Measurements from ENCODE around the gene TBC1D25.

The TBC1D25 gene

GRCh38 chrX:48573690-48574269 is 34.3 kb downstream of the TBC1D25 start:
- no peak for DNase-seq

GRCh38 chrX:48574270-48575266 is 35.1 kb downstream of the TBC1D25 start, which contains the start of gene RBM3:
Gene RBM3, plus strand, starts transcription at chrX:48574484. Its CDS starts 697 bp downstream, at chrX:48575181.
- peak; percentile 95 for DNase-seq

GRCh38 chrX:48575642-48576041 is 36.1 kb downstream of the TBC1D25 start:
- no peak for DNase-seq

- DNase-seq, result no peak
These were observed 36.6 kb downstream of the TBC1D25 start for GRCh38 chrX:48576108-48576507.

GRCh38 chrX:48578661-48579128 is 39.2 kb downstream of the TBC1D25 start:
- DNase-seq, result no peak

- no peak for DNase-seq
These were observed 39.7 kb downstream of the TBC1D25 start for GRCh38 chrX:48579259-48579658.

GRCh38 chrX:48580662-48581061 is 41.1 kb downstream of the TBC1D25 start:
- DNase-seq, result no peak

GRCh38 chrX:48584698-48585097 is 45.2 kb downstream of the TBC1D25 start:
- DNase-seq, result no peak

GRCh38 chrX:48589482-48590162 is 50.1 kb downstream of the TBC1D25 start:
- no peak for DNase-seq

- no peak for DNase-seq
These were observed 50.9 kb downstream of the TBC1D25 start for GRCh38 chrX:48590203-48591103.

- DNase-seq, result no peak
These were observed 51.8 kb downstream of the TBC1D25 start for GRCh38 chrX:48591255-48591791.

- no peak for DNase-seq
These were observed 53.5 kb downstream of the TBC1D25 start for GRCh38 chrX:48592971-48593370.

- DNase-seq, result no peak
These were observed 56.4 kb downstream of the TBC1D25 start for GRCh38 chrX:48595929-48596328.

- peak; percentile 94 for DNase-seq
These were observed 58.1 kb downstream of the TBC1D25 start, which contains the start of gene WDR13 for GRCh38 chrX:48597353-48598264. Gene WDR13, plus strand, starts transcription at chrX:48597492. Its CDS starts 505 bp downstream, at chrX:48597997.

- DNase-seq, result no peak
These were observed 59.1 kb downstream of the TBC1D25 start for GRCh38 chrX:48598614-48599013.

- DNase-seq, result no peak
These were observed 59.8 kb downstream of the TBC1D25 start for GRCh38 chrX:48599341-48599740.

- DNase-seq, result no peak
These were observed 60.7 kb downstream of the TBC1D25 start for GRCh38 chrX:48600226-48600625.

GRCh38 chrX:48601741-48602394 is 62.4 kb downstream of the TBC1D25 start:
- DNase-seq, result no peak

- no peak for DNase-seq
These were observed 65.2 kb downstream of the TBC1D25 start for GRCh38 chrX:48604701-48605100.

- no peak for DNase-seq
These were observed 66.6 kb downstream of the TBC1D25 start for GRCh38 chrX:48606091-48606490.
